D721Med (cell line): Measurements from ENCODE around the gene GDF10.

Experiments
- DNase-seq: peaks from one replicate; pipeline ENCODE4 v3.0.0; 2011; ENCODE audit warnings: low spot score; ENCODE audit not compliant: insufficient read length
- FAIRE-seq: peaks from 2 replicates; lab custom pipeline; 2011; peaks lifted over from hg19 to GRCh38; lab: Jason Lieb, UNC
- TF ChIP-seq, protein P1 (sequence below): IDR thresholded peaks from 2 replicates; pipeline ENCODE4 v1.5.1; 2012; ENCODE audit warnings: mild to moderate bottlenecking, control low read depth; ENCODE audit not compliant: insufficient read depth; ENCODE audit errors: missing control alignments

The GDF10 gene, protein sequence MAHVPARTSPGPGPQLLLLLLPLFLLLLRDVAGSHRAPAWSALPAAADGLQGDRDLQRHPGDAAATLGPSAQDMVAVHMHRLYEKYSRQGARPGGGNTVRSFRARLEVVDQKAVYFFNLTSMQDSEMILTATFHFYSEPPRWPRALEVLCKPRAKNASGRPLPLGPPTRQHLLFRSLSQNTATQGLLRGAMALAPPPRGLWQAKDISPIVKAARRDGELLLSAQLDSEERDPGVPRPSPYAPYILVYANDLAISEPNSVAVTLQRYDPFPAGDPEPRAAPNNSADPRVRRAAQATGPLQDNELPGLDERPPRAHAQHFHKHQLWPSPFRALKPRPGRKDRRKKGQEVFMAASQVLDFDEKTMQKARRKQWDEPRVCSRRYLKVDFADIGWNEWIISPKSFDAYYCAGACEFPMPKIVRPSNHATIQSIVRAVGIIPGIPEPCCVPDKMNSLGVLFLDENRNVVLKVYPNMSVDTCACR

GRCh38 chr10:47299611-47300428, at the start of gene GDF10:
Gene GDF10 (plus strand): TSS chr10:47300197. CDS start chr10:47300652, 455 bp downstream.
- no peak for FAIRE-seq
- TF ChIP-seq, protein P1, sequence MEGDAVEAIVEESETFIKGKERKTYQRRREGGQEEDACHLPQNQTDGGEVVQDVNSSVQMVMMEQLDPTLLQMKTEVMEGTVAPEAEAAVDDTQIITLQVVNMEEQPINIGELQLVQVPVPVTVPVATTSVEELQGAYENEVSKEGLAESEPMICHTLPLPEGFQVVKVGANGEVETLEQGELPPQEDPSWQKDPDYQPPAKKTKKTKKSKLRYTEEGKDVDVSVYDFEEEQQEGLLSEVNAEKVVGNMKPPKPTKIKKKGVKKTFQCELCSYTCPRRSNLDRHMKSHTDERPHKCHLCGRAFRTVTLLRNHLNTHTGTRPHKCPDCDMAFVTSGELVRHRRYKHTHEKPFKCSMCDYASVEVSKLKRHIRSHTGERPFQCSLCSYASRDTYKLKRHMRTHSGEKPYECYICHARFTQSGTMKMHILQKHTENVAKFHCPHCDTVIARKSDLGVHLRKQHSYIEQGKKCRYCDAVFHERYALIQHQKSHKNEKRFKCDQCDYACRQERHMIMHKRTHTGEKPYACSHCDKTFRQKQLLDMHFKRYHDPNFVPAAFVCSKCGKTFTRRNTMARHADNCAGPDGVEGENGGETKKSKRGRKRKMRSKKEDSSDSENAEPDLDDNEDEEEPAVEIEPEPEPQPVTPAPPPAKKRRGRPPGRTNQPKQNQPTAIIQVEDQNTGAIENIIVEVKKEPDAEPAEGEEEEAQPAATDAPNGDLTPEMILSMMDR = no peak
- no peak for DNase-seq

GRCh38 chr10:47252093-47252780, 47.8 kb upstream of the GDF10 start:
- DNase-seq (no peak), FAIRE-seq (no peak)
- TF ChIP-seq, protein P1 = no peak

- FAIRE-seq (no peak), DNase-seq (no peak)
- TF ChIP-seq, protein P1 = no peak
Measured at GRCh38 chr10:47253030-47253637, 46.9 kb upstream of the GDF10 start.

GRCh38 chr10:47253651-47254375, 46.2 kb upstream of the GDF10 start:
- no peak for FAIRE-seq
- TF ChIP-seq, protein P1 = no peak
- DNase-seq = no peak

DNA sequence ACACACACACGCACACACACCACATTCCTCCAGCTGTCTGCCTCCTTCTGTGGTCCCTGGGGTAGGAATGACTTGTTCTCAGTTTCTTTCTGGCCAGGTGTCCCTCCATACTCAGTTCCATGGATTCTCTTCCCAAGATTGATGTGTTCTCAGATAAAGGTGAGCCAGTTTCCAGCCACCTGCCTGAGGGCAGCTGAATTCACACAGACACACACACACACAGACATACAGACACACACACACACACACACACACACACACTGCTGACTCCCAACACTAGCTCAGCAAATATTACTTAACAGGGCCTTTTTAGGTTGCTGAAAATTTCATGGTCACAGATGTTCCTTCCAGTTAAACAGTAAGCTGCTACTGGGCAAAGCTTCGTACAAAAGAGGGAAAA, 45.4 kb upstream of the GDF10 start:
- TF ChIP-seq, protein P1 = no peak
- DNase-seq (no peak), FAIRE-seq (no peak)
